Measurements from ENCODE around the gene IL36G.
A peak's percentile ranks its signal among the peaks of the same experiment; 100 is the strongest.
"Not testable (repeated sequence)": the region's sequence is repeated elsewhere in the genome, so short reads cannot be mapped to it uniquely, and the experiment has no call there.

IL36G gene

DNA sequence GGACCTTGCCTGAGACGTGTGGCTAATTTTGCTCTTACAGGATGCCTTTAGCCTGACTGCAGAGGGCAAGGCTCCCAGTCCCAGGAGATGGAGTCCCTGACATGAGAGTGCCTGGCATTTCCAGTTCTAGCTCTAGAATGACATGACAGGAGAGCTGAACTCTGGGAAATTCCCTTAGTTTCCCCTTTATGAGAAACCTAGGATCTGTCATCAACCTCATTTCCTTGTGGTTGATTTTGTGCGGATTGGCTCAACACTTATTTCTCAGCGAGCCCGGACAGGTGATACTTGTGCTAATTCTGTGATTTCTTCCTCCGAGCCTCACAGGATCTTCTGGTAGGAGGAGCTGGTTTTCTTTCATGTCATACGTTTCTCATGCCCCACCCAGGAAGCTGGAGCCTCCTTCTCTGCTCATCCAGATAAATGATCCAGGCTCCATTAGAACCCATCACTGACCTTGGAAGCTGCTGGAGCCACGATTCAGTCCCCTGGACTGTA, at the start of gene IL36G:
IL36G (plus strand) TSS at position 448 of the 498 bp plus-strand sequence. CDS start 633 bp downstream, outside the sequence.
- DNase-seq (ENCODE audit: low read depth), result no peak

DNA sequence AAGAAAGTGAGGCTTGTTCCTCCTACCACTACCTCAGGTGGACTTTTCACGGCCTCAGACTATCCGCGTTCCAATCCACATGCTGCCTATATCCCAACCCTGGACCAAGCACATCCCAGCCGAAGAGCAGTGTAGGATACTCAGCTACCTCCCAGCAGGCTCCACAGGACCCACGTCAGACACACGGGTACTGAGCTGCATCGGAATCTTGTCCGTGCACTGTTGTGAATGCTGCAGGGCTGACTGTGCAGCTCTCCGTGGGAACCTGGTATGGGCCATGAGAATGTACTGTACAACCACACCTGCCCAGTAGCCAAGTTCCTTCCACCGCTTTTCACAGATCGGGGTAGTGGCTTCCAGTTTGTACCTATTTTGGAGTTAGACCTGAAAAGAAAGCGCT, 44.5 kb upstream of the IL36G start:
- no peak for DNase-seq (ENCODE audit: low read depth)

DNA sequence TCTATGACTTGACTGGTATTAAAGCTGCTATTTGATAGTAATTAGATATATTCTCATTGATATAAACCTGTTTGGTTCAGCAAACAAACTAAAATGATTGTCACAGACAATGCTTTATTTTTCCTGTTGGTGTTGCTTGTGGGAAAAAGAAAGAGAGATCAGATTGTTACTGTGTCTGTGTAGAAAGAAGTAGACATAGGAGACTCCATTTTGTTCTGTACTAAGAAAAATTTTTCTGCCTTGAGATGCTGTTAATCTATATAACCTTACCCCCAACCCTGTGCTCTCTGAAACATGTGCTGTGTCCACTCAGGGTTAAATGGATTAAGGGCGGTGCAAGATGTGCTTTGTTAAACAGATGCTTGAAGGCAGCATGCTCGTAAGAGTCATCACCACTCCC, 43.7 kb upstream of the IL36G start:
- not testable (repeated sequence) for DNase-seq (ENCODE audit: low read depth)

DNA sequence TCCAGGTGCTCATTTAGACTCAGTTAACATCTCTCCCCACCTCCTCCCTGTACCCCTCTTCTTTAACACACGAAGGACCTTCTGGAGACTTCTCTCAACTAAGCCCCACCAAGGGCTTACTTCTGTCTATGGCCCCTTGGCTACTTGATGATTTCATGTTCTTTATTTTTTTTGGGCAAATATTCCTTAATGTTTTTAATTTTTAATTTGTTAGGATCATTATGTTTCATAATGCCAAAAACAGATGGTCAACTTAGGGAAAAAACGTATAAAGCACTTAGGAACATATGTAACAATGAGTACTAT, 40.9 kb upstream of the IL36G start:
- no peak for DNase-seq (ENCODE audit: low read depth)

DNA sequence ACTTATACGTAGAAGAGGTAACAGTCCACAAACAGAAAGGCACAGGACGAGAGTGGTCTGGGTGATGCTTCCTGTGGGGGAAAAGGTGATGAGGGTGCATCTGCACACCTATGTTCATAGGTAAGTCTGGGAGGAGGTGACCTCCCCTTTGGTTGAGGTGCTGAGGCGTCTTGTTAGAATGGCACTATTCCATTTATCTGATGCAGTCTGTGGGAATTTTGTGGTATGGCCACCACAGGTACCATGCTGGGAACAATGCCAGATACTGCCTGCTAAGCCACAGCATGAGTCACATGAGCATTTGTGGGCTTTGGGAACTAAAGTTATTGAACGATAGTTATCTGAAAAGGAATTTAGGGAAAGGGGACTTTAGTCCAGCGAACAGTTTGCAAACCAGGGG, 38.9 kb upstream of the IL36G start:
- DNase-seq (ENCODE audit: low read depth), result peak; percentile 34

DNA sequence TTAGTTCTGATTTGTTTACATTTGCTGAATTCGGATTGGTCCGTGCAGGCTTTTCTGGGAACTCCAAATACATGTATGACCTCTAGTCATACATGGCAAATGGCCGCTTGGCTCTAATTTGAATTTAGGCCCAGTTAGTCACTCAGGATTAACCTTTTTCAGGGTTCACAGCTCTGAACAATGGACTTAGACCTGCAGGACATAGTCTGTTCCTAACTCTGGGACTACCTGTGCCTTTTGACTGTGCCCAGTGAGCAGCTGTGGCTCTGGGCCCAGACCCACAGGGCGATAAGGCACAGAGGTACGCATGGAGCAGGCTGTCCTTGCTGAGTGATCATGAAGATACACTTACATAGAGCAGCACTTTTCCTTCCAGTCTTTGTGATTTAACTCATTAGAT, 38.4 kb upstream of the IL36G start:
- DNase-seq (ENCODE audit: low read depth), result no peak

DNA sequence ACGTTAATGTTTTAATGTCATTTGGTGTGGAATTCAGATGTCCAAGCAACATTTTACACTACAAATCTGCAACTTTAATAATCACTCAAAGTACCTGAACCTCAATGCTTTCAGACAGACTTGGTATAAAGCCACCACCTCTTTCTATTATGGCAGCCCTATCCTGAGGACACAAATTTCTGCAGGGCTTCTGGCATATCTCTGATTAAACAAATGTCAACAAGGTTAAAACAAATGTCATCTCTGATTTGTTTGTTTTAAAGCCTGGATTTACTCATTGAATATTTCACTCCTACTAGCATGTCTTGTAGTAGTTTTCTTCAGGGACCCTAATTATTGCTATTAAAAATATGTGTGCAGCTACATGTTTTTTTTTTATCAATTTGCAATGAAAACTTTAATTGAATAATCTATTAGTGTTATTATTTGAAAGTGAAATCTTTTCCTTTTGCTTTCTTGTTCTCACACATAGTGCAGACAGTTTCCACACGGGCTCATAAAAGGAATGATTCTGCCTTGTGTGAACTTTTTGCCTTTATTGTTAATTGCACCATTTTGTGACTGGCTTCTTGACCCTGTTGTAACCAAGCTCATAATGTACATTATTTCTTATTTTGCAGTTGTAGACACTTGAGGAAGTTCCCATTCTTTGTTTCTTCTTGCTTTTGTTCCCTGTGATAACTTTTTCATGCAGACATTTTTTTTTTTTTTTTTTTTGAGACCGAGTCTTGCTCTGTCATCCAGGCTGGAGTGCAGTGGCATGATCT, 36.8 kb upstream of the IL36G start:
- DNase-seq (ENCODE audit: low read depth), result no peak

DNA sequence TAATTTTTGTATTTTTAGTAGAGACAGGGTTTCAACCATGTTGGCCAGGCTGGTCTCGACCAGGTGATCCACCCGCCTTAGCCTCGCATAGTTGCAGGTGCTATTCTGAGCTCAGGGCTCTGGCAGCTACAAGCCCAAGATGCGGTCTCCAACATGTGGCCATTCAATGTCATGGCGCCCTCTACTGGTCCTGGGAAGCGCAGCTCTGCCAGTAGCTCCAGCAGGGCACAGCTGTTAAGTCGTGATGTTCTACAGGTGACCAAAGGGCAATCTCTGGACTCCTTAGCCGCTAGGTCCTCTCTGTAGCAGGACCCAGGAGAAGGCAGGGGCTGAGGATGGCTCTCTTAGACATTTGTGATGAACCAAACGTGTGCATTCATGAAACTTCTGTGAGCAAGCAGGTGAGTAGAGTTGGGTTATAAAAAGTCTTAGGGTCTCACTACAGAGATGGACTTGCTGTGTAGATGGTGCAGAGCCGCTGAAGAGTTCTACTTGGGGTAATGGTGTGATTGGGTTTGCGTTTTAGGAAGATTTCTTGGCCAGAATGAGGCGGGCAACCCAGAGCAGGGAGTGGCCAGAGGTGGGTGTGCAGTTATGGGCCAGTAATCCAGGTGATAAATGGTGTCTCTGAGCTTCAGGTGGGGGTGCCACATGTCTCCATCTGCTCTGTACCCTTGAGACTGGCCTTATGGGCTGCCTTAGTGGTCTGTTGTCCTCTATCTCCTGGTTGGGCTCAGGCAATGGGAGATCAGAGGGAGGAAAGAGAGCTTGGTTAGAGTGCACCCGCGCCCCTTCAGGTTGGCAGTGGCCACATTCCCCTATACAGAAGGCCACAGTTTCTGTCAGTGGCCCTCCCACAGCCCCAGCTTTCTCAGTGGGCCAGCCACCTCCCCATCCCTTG, 35.8 kb upstream of the IL36G start:
- peak; percentile 74 for DNase-seq (ENCODE audit: low read depth)

DNA sequence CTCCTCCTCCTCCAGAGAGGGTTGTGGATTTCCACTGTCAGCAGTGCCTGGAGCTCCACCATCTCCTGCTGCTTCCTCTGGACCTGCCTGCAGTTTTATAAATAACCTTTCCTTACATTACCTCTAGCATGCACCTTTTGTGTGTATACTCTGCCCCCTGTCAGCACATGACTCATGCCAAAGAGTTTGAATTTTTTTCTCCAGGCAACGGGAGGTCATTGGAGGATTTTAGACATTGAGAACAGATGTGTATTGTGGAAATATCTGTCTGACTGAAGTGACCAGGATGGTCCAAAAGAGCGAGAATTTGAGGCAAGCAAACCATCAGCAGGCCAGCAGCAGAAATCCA, 35.2 kb upstream of the IL36G start:
- DNase-seq (ENCODE audit: low read depth), result no peak

DNA sequence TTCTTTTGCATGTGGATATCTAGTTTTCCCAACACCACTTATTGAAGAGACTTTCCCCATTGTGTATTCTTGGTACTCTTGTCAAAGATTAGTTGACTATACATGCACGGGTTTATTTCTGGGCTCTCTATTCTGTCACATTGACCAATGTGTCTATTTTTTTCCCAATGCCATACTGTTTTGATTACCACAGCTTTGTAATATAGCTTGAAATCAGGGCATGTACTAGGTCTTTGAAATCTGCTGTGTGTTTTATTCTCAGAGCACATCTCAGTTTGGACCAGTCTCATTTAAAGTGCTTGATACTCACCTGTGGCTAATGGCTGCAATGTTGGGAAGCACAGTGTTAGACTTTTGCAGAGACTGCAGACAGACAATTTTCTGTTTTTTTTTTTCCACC, 32.8 kb upstream of the IL36G start:
- DNase-seq (ENCODE audit: low read depth), result no peak

DNA sequence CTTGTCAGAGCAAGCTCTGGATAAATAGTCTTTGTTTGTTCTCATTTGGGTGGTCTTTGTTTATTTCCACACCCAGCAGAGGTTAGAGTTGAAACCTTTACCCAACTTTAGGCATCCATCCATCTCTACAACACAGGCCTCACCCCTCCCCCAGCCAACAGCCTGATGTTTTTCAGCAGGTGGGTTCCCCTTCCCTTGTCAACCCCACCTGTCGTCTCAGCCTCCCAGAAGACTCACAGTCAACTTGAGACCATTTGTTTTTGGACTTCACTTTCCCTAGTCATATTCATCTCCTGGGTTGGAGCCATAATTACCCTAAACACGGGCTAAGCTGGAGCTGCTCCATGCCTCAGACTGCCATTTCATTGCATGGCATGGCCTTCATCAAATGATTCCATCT, 31.7 kb upstream of the IL36G start:
- no peak for DNase-seq (ENCODE audit: low read depth)

DNA sequence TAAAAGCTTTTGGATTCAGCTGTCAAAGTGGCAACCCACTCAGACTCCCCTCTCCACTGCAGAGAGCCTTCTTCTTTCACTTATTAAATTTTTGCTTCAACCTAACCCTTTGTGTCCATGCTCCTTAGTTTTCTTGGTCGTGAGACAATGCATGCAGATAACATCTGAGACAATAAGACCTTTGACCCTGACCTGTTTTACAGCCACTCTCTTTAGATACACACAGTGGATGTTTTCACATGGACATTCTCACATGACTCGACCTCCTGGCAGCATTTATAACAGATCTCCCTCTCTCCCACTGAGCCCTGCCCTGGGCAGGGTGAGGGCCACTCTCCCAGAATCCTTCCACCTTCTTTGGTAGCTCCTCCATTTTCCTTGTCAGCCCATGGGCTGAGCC, 30.4 kb upstream of the IL36G start:
- no peak for DNase-seq (ENCODE audit: low read depth)

DNA sequence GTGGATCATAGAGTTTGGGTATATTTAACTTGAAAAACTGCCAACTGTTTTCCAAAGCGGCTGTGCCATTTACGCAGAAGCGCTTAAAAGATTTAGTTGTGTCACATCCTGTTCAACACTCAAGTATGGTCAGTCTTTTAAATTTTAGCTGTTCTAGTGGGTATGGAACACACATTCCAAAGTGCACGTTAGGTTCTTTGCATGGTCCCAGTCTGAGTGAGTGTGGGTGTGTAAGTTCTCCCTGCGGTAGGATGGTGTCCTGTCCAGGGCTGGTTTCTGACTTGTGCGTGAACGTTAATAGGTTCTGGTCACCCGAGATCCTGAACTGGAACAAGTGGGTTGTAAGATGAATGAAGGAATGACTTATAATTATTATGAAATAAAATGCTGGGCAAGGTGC, 28.4 kb upstream of the IL36G start:
- no peak for DNase-seq (ENCODE audit: low read depth)

DNA sequence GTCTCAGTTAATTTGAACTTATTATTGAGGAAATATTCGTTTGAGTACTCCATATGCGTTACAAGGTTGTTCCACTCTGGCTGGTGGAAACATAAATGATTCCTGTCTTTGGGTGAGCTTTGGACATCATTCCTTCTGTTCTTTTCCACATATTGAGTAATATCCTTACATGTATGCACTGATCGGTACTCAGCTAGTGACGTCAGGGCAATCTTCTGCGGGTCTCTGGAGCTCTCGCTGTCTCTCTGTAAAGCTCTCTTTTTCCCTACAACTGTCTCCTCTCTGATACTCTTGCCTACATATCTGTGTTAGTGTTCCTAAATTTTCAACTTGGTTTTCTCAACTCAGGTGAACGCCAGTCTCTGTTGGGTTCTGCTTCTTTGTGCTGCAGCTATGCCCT, 23.4 kb upstream of the IL36G start:
- no peak for DNase-seq (ENCODE audit: low read depth)

DNA sequence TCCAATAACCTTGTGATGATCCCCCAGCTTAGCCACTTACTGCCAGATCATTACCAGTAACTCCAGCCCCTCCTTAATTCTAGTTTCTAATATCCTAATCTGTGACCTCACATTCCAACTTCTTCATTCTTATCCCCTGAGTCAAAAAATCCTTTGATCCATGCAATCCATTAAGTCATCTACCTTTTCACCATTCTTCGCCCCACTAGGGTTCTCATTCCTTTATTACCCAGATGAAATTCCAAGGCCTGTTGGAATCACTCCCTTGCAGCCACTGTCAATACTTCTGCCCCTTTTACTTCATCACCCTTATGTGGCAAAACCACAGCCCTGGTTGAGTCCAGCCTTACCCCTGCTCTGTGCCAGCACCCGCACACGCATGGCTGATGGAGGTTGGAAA, 20.3 kb upstream of the IL36G start:
- DNase-seq (ENCODE audit: low read depth), result no peak

DNA sequence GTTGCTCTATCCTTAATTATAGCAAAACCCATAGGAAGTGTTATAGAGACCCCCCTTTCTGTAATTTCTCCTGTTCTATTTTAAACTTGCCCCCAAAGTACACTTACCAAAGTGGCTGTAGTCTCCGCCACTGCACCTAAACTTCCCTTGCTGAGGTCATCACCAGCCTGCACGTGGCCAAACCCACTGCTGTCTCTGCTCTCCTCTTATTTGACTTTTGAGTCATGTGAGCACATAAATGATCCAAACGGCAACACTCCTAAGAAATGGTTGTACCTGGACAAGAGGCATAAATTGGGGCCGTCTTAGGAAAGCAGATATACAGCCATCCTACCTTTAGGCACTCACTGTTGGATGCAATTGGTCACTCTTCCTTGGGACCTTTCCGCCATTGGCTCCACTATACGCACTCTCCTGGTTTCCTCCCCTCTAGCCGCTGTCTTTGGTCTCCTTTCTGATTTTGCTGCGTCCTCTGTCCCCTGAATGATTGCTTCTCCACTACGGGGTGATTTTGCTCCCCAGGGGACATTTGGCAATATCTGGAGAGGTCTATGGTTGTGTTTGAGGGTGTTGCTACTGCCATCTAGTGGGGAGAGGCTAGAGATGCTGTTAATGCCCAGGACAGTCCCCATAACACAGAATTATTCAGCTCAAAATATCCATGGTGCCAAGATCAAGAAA, 19.2 kb upstream of the IL36G start:
- peak; percentile 55 for DNase-seq (ENCODE audit: low read depth)

DNA sequence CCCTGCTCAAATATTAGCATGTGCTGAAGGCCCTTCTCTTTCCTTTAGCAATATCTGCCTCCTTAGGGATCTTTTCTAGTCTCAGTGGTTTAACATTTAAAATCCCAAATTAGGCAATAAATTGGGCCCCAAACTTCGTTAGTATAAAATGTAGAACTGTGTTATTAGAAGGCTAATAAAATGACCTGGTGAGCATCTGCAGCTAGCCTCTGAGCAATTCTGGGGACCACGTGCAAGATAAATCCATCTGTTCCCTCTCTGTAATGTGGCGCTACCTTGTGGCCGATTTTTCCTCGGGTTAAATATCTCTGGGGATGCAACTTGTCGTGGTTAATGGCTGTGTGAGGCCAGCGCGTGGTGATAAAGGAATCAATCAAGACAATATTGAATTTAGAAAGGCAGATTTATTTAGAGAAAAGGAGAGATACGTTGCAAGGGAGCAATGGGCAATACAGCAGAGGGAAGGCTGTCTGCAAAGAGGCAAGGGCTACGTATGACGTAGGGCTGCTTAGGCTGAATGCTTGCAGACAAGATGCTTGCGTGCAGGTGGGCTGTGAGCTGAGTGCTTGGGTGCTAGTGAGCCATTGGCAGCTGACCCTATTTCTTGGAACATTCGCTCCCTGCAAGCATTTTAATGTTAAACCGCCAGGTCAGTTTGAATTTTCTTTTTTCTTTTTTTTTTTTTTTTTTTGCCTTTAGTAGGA, 18.5 kb upstream of the IL36G start:
- DNase-seq (ENCODE audit: low read depth), result no peak

DNA sequence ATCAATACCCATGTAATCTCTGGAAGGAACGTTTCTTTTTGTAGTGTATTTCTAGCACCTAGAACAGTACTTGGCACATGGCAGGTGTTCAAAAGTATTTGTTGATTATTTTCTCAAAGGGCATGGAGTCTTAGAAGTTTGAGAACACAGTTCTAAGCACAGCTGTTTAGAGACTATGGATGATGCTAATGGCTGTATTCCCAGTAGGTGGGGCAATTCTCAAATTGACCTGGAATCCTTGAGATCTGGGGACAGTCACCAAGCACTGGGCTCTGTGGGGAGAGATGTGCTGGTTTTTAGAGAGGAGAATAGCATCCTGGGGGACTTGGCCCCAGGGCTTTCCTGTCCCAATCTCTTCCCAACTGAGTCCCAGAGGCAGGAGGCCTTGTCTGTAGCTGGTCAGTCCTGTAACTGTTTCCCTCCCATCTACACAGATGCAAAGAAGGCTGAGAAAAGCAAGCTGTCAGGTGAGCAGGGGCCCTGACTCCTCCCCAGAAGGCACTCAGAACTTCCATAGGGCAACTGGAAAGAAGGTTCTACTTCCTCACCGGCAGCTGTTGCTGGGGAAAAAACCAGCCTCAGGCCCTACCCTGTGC, 17.5 kb upstream of the IL36G start:
- DNase-seq (ENCODE audit: low read depth), result no peak

DNA sequence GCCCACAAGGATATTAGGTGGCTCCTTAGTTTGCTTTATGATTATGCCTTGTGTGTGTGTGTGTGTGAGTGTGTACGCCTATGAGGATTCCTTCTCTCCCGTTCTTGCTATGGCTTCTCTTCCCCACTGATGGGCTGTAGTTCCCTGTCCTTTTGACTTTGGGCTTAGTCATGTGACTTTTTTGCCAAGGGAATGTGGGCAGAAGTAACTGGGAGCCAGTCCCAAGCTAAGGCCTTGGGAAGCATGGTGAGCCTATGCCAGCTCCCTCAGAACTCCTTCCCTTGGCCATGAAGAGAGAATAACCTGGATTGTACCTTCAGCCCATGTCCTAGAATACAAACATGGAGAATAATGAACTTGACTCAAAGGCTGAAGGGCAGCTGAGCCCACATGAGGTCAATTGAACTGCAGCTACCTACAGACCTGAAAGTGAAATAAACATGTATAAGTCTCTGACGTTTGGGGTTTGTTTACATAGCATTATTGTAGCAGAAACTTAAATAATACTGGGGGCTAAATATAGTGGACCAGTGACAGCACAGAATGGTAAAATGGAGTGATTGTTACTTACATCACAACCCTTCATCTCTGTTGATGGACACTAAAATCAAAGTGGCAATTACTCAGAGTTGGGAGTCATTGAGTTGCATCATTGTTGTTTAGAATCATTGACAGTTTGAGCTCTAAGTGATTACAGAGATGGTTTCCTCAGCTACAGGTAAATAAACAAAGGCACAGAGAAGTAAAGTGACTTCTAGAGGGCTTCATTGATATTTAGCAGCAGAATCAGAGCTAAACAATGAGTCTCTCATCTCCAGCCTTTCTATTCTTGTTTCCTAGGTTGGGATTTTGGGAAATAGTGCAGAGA, 15.3 kb upstream of the IL36G start:
- DNase-seq (ENCODE audit: low read depth), result no peak

DNA sequence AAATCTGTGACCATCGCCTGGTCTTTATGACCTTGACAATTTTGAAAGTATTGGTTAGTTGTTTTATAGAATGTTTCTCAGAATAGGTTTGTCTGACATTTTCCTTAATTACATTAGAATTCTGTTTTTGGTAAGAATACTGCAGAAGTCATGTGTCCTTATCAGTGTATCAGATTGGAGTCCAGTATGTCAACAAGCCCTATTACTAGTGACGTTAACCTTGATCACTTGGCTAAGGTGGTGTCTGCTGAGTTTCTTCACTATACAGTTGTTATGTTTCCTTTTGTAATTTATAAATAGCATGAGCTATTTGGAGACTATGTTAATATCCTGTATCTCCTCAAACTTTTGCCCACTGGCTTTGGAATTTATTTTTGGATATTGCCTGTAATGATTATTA, 10.8 kb upstream of the IL36G start:
- DNase-seq (ENCODE audit: low read depth), result no peak

Data from iris pigment epithelial cell (primary cell).